ENCODE results near the gene BDKRB2.

DNA sequence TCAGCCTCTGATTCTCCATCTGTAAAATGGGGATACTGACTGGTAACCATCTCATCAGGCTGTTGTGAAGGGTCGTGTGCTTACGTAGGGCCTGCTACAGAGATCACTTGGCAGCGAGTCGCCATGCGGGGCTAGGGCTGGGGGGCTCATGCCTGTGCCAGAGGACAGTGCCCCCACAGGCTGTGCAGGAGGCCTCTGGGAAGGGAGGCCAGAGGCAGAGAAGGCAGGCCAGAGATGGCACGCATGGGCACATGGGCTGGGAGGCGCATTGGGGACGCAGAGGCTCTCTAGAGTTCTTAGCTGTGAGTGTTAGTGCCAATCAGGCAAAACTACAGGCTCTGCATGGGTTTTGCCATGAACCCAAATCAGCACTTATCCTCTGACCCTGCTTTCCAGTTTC, 3.5 kb upstream of the BDKRB2 start:
- no peak for TF ChIP-seq POLR2A (IDR thresholded peaks at IDR 0.05; ENCODE audit: low read length)
- TF ChIP-seq GATA1 (IDR thresholded peaks at IDR 0.05; ENCODE audit: low read depth, low read length) = no peak
